KBM-7 (cell line): ENCODE data around the gene PBX4.
"Not testable (repeated sequence)": the region's sequence is repeated elsewhere in the genome, so short reads cannot be mapped to it uniquely, and the experiment has no call there.

ENCODE experiments used
- DNase-seq: peaks from one replicate; pipeline ENCODE4 v3.0.0-alpha.2; 2015
- in situ Hi-C: fragments of 300-500 bp; cut with MboI; formaldehyde crosslinking; loops from 2 replicates; pipeline ENCODE4 v1.14.3; 2020; ENCODE audit warnings: low sequenced_read_pairs, low pct_unique_long_range_greater_than_20kb, mixed read lengths

PBX4 gene

GRCh38 chr19:19631346-19631745, 12.9 kb upstream of the PBX4 start:
- DNase-seq, result no peak
- in situ Hi-C loops, result no loop called here

- in situ Hi-C loops, result no loop called here
- DNase-seq, result no peak
Measured at GRCh38 chr19:19630426-19630825, 11.9 kb upstream of the PBX4 start.

- DNase-seq, result no peak
- in situ Hi-C loops, result no loop called here
Measured at GRCh38 chr19:19630062-19630414, 11.6 kb upstream of the PBX4 start.

- in situ Hi-C loops, result no loop called here
- DNase-seq, result no peak
Measured at GRCh38 chr19:19628501-19629134, 10.1 kb upstream of the PBX4 start.

- in situ Hi-C loops, result no loop called here
Measured at GRCh38 chr19:19627621-19628500, 9.4 kb upstream of the PBX4 start, which contains the start of gene LPAR2. Gene LPAR2, minus strand, starts transcription at chr19:19628220. Its CDS starts 945 bp downstream, at chr19:19627275.

GRCh38 chr19:19626516-19627472, 8.3 kb upstream of the PBX4 start:
- in situ Hi-C loops, result no loop called here
- DNase-seq, result no peak

More at GRCh38 chr19:19627621-19628500, 9.4 kb upstream of the PBX4 start, which contains the start of gene LPAR2:
- DNase-seq, result no peak

GRCh38 chr19:19624032-19624570, 5.6 kb upstream of the PBX4 start:
- DNase-seq, result no peak
- in situ Hi-C loops, result no loop called here

- in situ Hi-C loops, result no loop called here
- DNase-seq, result no peak
Measured at GRCh38 chr19:19623383-19623782, 4.9 kb upstream of the PBX4 start.

- in situ Hi-C loops, result no loop called here
- no peak for DNase-seq
Measured at GRCh38 chr19:19619849-19620210, 1.3 kb upstream of the PBX4 start.

- in situ Hi-C loops, result no loop called here
- no peak for DNase-seq
Measured at GRCh38 chr19:19619181-19619848, 828 bp upstream of the PBX4 start.

- DNase-seq, result no peak
- in situ Hi-C loops, result no loop called here
Measured at GRCh38 chr19:19615086-19615485, 3.4 kb downstream of the PBX4 start.

- DNase-seq, result no peak
- in situ Hi-C loops, result no loop called here
Measured at GRCh38 chr19:19613506-19613905, 5.0 kb downstream of the PBX4 start.

GRCh38 chr19:19610376-19611202, 7.9 kb downstream of the PBX4 start:
- in situ Hi-C loops, result no loop called here
- DNase-seq, result no peak

- in situ Hi-C loops, DNase-seq: not testable (repeated sequence)
Measured at GRCh38 chr19:19606686-19607085, 11.8 kb downstream of the PBX4 start.

GRCh38 chr19:19606021-19606420, 12.5 kb downstream of the PBX4 start:
- no peak for DNase-seq
- in situ Hi-C loops, result no loop called here

- in situ Hi-C loops, result no loop called here
Measured at GRCh38 chr19:19602713-19603324, 15.7 kb downstream of the PBX4 start.

GRCh38 chr19:19602136-19602712, 16.3 kb downstream of the PBX4 start:
- no peak for DNase-seq
- in situ Hi-C loops, result no loop called here

More at GRCh38 chr19:19602713-19603324, 15.7 kb downstream of the PBX4 start:
- no peak for DNase-seq
